ENCODE measurements around the gene ELMO1. TPM values are rescaled to one million over a fixed set of nuclear protein-coding genes. Genes with fewer than 3 reads are reported as not detected.

The ELMO1 gene
- total RNA-seq, 1 donor: under 0.01 TPM

- TF ChIP-seq, protein P1, sequence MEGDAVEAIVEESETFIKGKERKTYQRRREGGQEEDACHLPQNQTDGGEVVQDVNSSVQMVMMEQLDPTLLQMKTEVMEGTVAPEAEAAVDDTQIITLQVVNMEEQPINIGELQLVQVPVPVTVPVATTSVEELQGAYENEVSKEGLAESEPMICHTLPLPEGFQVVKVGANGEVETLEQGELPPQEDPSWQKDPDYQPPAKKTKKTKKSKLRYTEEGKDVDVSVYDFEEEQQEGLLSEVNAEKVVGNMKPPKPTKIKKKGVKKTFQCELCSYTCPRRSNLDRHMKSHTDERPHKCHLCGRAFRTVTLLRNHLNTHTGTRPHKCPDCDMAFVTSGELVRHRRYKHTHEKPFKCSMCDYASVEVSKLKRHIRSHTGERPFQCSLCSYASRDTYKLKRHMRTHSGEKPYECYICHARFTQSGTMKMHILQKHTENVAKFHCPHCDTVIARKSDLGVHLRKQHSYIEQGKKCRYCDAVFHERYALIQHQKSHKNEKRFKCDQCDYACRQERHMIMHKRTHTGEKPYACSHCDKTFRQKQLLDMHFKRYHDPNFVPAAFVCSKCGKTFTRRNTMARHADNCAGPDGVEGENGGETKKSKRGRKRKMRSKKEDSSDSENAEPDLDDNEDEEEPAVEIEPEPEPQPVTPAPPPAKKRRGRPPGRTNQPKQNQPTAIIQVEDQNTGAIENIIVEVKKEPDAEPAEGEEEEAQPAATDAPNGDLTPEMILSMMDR (IDR thresholded peaks at IDR 0.05; ENCODE audit: insufficient read depth, low read depth, low read length): no peak
- H3K4me3 ChIP-seq (ENCODE audit: low read depth, low read length): no peak overlapping the region
- no peak for DNase-seq (ENCODE audit: low read depth)
These were observed 6.4 kb downstream of the ELMO1 start for GRCh38 chr7:37442268-37442667.

GRCh38 chr7:37441816-37442215, 6.8 kb downstream of the ELMO1 start:
- TF ChIP-seq, protein P1 (IDR thresholded peaks at IDR 0.05; ENCODE audit: insufficient read depth, low read depth, low read length): no peak
- H3K4me3 ChIP-seq (ENCODE audit: low read depth, low read length): no peak overlapping the region

GRCh38 chr7:37441386-37441760, 7.3 kb downstream of the ELMO1 start:
- DNase-seq (ENCODE audit: low read depth): no peak
- no peak overlapping the region for H3K4me3 ChIP-seq (ENCODE audit: low read depth, low read length)
- TF ChIP-seq, protein P1 (IDR thresholded peaks at IDR 0.05; ENCODE audit: insufficient read depth, low read depth, low read length): no peak

More at GRCh38 chr7:37441816-37442215, 6.8 kb downstream of the ELMO1 start:
- no peak for DNase-seq (ENCODE audit: low read depth)

GRCh38 chr7:37440738-37441385, 7.8 kb downstream of the ELMO1 start:
- no peak for DNase-seq (ENCODE audit: low read depth)
- no peak overlapping the region for H3K4me3 ChIP-seq (ENCODE audit: low read depth, low read length)
- TF ChIP-seq, protein P1 (IDR thresholded peaks at IDR 0.05; ENCODE audit: insufficient read depth, low read depth, low read length): no peak

DNA sequence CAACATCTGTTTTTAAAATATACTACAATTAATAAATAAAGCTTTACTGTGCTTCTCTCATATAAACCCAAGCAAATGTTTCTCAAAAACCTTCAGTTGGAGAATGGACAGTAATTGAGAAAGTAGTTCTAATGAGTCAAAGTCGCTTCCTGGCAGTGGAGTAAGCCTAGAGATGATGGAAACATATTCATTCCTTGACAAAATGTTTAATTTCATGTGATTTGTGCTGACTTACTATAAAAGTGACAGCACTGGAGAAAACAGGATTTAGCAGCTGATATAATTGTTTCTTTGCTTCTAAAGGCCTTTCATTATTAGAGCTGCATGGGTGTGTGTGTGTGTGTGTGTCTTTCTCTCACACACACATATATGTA, 9.0 kb downstream of the ELMO1 start:
- H3K4me3 ChIP-seq (ENCODE audit: low read depth, low read length): no peak overlapping the region
- TF ChIP-seq, protein P1 (IDR thresholded peaks at IDR 0.05; ENCODE audit: insufficient read depth, low read depth, low read length): no peak
- DNase-seq (ENCODE audit: low read depth): no peak

DNA sequence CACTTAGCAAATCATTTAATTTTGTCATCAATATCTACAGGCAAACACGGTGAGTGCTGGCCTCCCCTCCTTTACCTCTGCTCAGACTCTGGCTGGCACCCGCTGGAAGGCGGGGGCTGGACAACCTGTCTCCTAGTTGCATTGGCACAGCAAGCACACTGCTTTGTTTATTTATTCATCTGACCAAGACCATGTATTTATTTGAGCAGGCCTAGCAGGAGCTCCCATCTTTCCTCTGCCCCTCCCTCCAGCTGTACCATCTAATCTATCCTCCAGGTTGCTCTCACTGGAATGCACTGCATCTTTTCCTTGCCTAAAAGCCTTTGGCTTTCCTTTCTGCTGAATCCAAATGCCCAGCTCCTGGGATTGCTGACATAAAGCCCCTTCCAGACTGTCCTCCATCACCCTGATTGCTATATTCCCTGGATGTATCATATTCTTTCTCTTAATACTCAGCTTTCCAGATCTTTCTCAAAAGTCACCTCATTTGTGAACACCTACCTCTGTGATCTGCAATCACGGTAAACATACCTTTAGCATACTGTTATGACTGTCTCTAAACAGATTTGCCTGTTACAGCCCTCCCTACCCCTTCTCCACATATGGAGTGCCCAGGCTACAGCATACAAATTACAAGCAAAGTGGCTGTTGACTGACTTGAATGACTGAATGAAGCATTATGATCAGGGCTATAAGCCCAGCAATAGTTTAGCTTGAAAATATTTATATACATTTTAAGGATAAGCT, 9.6 kb downstream of the ELMO1 start:
- no peak overlapping the region for H3K4me3 ChIP-seq (ENCODE audit: low read depth, low read length)
- TF ChIP-seq, protein P1 (IDR thresholded peaks at IDR 0.05; ENCODE audit: insufficient read depth, low read depth, low read length): no peak
- no peak for DNase-seq (ENCODE audit: low read depth)

All from fibroblast of villous mesenchyme (primary cell).